NT2/D1 (cell line): ENCODE results near the gene ZNF501.

Experiments
- DNase-seq: peaks from one replicate; pipeline ENCODE4 v3.0.0-alpha.2; 2011; ENCODE audit warnings: low read depth, low spot score
- H3K27me3 ChIP-seq: 2 replicates; pipeline ENCODE4 v1.6.0; 2011; ENCODE audit warnings: mild to moderate bottlenecking; ENCODE audit not compliant: insufficient read length, insufficient read depth
- H3K36me3 ChIP-seq: 2 replicates; pipeline ENCODE4 v1.6.1; 2011; ENCODE audit warnings: mild to moderate bottlenecking, low read length, mixed read lengths; ENCODE audit not compliant: insufficient read depth, insufficient read length
- H3K4me1 ChIP-seq: 2 replicates; pipeline ENCODE4 v1.5.1; 2011; ENCODE audit not compliant: insufficient read depth, insufficient read length
- H3K4me3 ChIP-seq: 2 replicates; pipeline ENCODE4 v1.5.1; 2011; ENCODE audit warnings: low read depth; ENCODE audit not compliant: insufficient read length
- H3K9ac ChIP-seq: 2 replicates; pipeline ENCODE4 v1.6.0; 2011; ENCODE audit warnings: low read depth; ENCODE audit not compliant: insufficient read length
- H3K9me3 ChIP-seq: 2 replicates; pipeline ENCODE4 v1.5.1; 2011; ENCODE audit warnings: mild to moderate bottlenecking, low read length; ENCODE audit not compliant: insufficient read depth
- SUZ12 ChIP-seq: IDR thresholded peaks from 2 replicates; pipeline ENCODE4 v1.6.1; 2011; ENCODE audit not compliant: insufficient read length, insufficient read depth; ENCODE audit errors: extremely low read depth
- YY1 ChIP-seq: IDR thresholded peaks from 2 replicates; pipeline ENCODE4 v1.6.1; 2011; ENCODE audit not compliant: insufficient read length, insufficient read depth
- ZNF274 ChIP-seq: IDR thresholded peaks from 2 replicates; pipeline ENCODE4 v1.6.1; 2011; ENCODE audit warnings: mild to moderate bottlenecking, low read depth, low read length

Gene ZNF501

DNA sequence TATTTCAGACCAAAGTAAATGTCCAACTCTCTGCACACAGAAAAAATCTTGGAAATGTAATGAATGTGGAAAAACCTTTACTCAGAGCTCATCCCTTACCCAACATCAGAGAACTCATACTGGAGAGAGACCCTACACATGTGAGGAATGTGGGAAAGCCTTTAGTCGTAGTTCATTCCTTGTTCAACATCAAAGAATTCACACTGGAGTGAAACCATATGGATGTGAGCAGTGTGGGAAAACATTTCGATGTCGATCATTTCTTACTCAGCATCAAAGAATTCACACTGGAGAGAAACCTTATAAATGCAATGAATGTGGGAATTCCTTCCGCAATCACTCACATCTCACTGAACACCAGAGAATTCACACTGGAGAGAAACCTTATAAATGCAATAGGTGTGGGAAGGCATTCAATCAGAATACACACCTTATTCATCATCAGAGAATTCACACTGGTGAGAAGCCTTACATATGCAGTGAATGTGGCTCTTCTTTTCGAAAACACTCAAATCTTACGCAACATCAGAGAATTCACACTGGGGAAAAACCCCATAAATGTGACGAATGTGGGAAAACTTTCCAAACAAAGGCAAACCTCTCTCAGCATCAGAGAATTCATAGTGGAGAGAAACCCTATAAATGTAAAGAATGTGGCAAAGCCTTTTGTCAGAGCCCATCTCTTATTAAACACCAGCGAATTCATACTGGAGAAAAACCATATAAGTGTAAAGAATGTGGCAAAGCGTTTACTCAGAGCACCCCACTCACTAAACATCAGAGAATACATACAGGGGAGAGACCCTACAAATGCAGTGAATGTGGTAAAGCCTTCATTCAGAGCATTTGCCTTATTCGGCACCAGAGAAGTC, 8.0 kb upstream of the ZNF501 start:
- Histone ChIP-seq H3K9ac (no peak overlapping the region), H3K4me3 (no peak overlapping the region), H3K27me3 (no peaks in the 10 kb centered on the region), H3K36me3 (peaks cover 46% of the 10 kb centered on the region), H3K9me3 (peaks cover 97% of the 10 kb centered on the region), H3K4me1 (no peaks in the 10 kb centered on the region)
- TF ChIP-seq ZNF274 (peak; percentile 91), YY1 (no peak)
- DNase-seq: no peak

DNA sequence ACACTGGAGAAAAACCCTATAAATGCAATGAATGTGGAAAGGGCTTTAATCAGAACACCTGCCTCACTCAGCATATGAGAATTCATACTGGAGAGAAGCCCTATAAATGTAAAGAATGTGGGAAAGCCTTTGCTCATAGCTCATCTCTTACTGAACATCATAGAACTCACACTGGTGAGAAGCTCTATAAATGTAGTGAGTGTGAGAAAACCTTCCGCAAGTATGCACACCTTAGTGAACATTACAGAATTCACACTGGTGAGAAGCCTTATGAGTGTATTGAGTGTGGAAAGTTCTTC, 7.4 kb upstream of the ZNF501 start:
- Histone ChIP-seq H3K36me3 (peaks cover 46% of the 10 kb centered on the region), H3K4me1 (no peaks in the 10 kb centered on the region), H3K4me3 (no peak overlapping the region), H3K9me3 (peaks cover 92% of the 10 kb centered on the region), H3K27me3 (no peaks in the 10 kb centered on the region), H3K9ac (no peak overlapping the region)
- TF ChIP-seq SUZ12 (no peak), ZNF274 (peak; percentile 76), YY1 (no peak)
- DNase-seq: no peak

- Histone ChIP-seq H3K27me3 (no peaks in the 10 kb centered on the region), H3K9me3 (peaks cover 89% of the 10 kb centered on the region), H3K4me1 (no peaks in the 10 kb centered on the region), H3K36me3 (peaks cover 43% of the 10 kb centered on the region), H3K9ac (no peak overlapping the region), H3K4me3 (no peak overlapping the region)
- no peak for TF ChIP-seq YY1
- TF ChIP-seq SUZ12: no peak
- TF ChIP-seq ZNF274: peak; percentile 91
- DNase-seq: no peak
Observed at GRCh38 chr3:44734646-44735168, 5.3 kb downstream of the ZNF501 start.

DNA sequence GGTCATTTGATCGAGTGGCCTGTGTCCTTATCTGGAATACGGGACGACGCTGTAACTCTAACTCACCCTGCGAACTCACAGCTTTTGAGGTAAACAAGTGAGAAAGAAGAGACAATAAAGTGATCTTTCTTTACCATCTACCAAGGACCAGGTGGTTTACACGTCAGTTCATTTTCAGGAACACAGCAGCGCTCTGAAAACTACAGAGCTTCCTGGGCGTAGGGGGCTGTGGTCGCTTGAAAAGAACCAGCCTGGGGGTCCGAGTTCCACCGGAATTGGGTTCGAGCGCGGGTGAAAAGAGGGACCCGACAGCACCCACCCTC, 31.6 kb downstream of the ZNF501 start:
- peaks cover 59% of the 10 kb centered on the region for H3K36me3 ChIP-seq
- no peak for DNase-seq

DNA sequence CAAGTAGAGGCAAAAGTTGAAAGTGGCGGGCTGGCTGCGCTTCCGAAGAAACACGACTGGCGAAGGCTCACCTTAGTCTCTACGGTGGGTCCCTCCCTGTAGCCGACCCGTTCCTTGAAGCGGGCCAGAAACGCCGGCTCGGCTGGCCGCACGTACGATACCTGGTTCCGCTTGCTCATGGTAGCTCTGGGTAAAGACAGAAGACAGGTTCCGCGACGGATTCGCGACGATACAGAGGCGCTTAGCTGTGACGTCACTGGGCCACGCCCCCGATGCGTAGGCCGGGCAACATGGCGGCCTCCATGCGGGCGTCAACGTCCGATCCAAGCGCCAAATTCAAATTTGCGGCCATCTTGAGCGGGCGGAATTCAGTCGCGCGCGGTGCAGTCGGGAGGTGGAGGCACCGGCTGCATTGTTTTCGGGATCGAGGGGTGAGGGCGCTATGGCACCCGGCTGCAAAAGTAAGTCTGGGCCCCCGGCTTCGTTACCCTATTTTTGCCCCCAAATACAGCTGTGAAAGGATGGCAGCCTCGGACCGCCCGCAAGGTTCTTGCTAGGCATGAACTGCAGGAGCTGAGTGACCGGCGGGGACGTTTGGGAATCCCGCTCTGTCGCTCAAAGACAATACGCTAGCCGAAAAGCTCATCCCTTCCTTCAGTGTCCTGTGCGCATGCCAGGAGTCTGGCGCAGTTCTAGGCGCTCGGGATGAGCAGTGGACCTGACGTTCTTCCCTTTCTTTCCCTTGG, 32.2 kb downstream of the ZNF501 start, which contains the start of the genes KIAA1143 and KIF15:
Gene KIAA1143 (minus strand): TSS at position 196 of the 746 bp plus-strand sequence. CDS start 17 bp downstream, at position 179.
Gene KIF15 (plus strand): TSS at position 371 of the 746 bp plus-strand sequence. CDS start 72 bp downstream, at position 443.
- peak; percentile 99 for DNase-seq
- peak; percentile 98 for TF ChIP-seq YY1
- no peak for TF ChIP-seq SUZ12
- no peak for TF ChIP-seq ZNF274
- Histone ChIP-seq H3K9ac (peak within 1 kb of the TSS; percentile 91), H3K4me3 (peak within 1 kb of the TSS; percentile 95), H3K36me3 (peaks cover 59% of the 10 kb centered on the region), H3K9me3 (peaks cover 60% of the 10 kb centered on the region), H3K4me1 (no peaks in the 10 kb centered on the region), H3K27me3 (no peaks in the 10 kb centered on the region)

More for the DNA sequence above, 31.6 kb downstream of the ZNF501 start:
- H3K9me3 ChIP-seq: peaks cover 55% of the 10 kb centered on the region
- no peaks in the 10 kb centered on the region for H3K4me1 ChIP-seq
- peak overlapping the region; percentile 91 for H3K9ac ChIP-seq
- TF ChIP-seq SUZ12 (no peak), YY1 (no peak), ZNF274 (no peak)
- peak overlapping the region; percentile 95 for H3K4me3 ChIP-seq
- H3K27me3 ChIP-seq: no peaks in the 10 kb centered on the region

DNA sequence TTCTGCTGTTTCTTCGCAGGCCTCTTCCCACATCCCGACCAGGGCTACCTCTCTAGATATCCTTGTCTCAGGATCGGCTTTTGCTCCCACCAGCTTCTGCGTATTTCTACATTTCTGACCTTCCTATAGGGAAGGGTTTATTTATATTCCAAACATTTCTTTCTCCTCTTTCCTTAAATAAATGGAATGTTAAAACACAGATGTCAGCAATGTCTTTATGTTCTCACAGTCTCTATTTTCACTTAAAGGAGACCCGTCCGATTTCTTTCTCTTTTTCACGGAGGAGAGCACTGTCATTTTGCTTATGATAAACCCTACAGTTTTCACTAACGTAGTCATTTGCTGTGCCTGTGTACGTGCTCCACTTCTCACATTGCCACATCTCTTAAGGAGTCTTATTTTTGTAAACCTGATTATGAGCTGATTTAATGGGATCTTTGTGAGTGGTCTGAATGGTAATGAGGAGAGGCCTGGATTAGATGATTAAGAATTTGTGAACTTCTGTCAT, 32.8 kb downstream of the ZNF501 start:
- no peak for DNase-seq
- Histone ChIP-seq H3K4me1 (no peaks in the 10 kb centered on the region), H3K9ac (peak overlapping the region; percentile 91), H3K36me3 (peaks cover 57% of the 10 kb centered on the region), H3K4me3 (peak overlapping the region; percentile 95), H3K9me3 (peaks cover 63% of the 10 kb centered on the region), H3K27me3 (no peaks in the 10 kb centered on the region)
- TF ChIP-seq YY1 (no peak), SUZ12 (no peak), ZNF274 (no peak)

- no peaks in the 10 kb centered on the region for H3K4me1 ChIP-seq
- H3K27me3 ChIP-seq: no peaks in the 10 kb centered on the region
- TF ChIP-seq ZNF274: no peak
- TF ChIP-seq YY1: no peak
- no peak for TF ChIP-seq SUZ12
- H3K36me3 ChIP-seq: peaks cover 55% of the 10 kb centered on the region
- peak overlapping the region; percentile 91 for H3K9ac ChIP-seq
- peak overlapping the region; percentile 95 for H3K4me3 ChIP-seq
- DNase-seq: no peak
- H3K9me3 ChIP-seq: peaks cover 62% of the 10 kb centered on the region
Observed at GRCh38 chr3:44762690-44763089, 33.3 kb downstream of the ZNF501 start.
